ENCODE data around the gene DCAF8.
A peak's percentile ranks its signal among the peaks of the same experiment; 100 is the strongest.

The DCAF8 gene

GRCh38 chr1:160200786-160201185 lies 61.6 kb downstream of the DCAF8 start:
- no peak for DNase-seq

GRCh38 chr1:160197231-160197630 lies 65.1 kb downstream of the DCAF8 start:
- DNase-seq, result no peak

DNA sequence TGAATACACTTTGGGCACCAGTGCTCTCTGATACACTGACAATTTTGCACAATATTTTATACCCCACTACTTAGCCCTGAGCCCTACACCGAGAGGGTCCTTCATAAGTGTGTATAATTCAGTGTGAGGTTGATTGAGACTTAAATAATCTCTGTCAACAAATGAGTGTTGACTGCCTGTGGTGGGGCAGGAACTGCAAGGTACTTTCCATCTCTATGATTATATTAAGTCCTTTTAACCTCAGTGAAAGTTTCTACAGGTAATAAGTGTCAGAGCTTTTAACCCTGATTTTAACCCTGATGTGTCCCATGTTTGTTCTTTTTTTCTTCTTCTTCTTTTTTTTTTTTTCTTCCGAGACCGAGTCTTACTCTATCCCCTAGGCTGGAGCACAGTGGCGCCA lies 66.2 kb downstream of the DCAF8 start:
- DNase-seq, result no peak

DNA sequence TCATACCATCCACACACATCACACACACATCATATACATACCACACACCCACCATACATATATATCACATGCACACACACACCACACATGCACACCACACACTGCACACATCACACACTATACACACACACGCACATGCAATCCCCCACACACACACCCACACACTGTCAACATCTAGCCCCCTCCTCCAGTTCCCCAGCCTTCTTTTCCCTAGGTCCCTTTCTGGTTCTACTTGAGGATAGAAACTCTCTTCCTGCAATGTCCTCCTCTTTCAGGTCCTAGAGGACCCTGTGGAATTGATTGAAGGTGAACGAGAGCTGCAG lies 67.7 kb downstream of the DCAF8 start:
- no peak for DNase-seq

DNA sequence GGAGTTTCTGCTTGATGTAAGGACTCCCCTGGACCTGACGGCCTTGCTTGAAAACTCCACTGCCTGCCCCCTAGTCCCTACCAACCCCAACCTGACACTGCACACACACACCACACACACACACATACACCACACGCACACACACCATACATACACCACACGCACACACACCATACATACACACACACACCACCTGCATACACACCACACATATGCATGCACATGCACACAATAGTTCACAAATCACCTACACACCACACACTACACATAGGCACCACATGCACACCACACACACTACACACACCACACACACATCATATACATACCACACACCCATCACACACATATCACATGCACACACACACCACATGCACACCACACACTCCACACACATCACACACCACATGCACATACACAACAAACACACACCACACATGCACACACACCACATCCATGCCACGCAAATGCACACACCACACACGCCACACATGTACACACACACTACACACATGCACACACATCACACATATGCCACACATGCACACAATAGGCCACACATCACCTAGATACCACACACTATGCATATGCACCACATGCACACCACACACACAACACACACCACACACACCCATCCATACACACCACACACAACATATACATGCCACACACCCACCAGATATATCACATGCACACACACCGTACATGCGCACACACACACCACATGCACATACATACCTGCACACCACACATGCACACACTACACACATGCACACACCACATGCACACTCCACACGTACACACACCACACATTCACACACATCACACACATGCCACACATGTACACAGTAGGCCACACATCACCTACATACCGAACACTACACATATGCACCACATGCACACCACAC lies 68.3 kb downstream of the DCAF8 start:
- DNase-seq, result no peak

- peak; percentile 72 to 80 for DNase-seq
These were observed 69.1 kb downstream of the DCAF8 start for GRCh38 chr1:160193091-160193819.

DNA sequence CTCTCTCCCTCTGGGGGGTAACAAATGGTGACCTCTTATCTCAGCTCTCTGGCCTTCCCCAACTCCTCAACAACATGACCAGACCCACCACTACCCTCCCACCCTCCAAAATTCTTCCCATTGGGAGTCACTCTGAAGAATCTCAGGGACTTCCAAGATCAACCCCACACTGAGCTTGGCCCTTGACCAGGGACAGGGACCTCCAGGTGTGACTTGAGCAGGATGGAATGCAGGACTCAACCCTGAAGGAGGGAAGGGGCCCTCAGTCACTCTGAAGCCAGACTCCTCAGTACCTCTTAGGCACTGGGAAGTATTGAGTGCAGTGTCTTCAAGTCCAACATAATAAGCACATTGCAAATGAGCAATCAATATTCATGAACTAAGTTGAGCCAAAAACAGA lies 70.1 kb downstream of the DCAF8 start:
- DNase-seq, result no peak

- DNase-seq, result no peak
These were observed 70.6 kb downstream of the DCAF8 start for GRCh38 chr1:160191756-160192155.

DNA sequence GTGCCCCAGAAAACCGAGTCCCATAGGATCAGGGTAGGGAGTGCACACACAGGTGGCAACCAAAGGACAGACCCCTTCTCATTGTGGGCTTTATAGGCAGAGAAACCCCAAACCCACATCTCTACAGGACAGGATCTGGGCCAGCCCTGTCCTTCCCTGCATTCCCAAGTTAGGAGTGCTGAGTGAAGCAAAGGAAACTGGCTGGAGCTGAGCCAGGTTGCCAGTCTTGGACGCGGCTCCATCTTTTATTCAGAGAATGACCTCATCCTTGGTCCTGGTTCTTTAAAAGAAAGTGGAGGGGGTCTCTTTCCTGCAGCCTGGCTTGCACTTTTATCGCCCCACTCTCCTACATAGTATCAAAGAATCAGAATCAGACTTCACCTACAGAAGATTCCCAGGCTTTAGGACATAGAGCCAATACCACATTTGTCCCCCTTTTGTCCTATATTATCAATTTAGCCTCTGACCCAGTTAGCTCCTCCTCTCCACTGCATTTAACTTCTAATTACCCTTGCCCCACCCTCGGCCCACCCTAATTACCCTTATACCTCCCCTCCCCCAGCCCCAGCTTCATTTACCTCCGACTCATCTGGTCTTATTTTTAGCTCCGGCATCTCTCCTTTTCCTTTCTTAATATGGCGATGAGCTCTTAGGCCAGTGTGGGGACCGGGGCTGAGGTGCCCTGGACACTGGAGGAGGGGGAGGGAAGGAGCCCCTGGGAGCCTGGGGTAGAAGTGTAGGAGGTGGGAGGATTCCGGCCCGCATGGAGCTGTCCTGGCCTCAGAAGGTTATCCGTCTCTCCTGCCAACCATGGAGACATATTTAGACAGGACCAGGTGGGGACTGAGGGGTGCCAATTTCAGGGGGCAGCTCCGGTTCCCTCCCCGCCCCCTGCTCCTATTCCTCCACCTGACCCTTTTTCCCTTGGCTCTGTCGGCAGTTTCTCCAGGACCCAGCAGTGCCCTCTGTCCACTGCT lies 72.4 kb downstream of the DCAF8 start, which contains the start of gene CASQ1:
TSS of gene CASQ1 (plus strand) at position 927 of the 977 bp plus-strand sequence. CDS start 177 bp downstream, outside the sequence.
- DNase-seq, result no peak

DNA sequence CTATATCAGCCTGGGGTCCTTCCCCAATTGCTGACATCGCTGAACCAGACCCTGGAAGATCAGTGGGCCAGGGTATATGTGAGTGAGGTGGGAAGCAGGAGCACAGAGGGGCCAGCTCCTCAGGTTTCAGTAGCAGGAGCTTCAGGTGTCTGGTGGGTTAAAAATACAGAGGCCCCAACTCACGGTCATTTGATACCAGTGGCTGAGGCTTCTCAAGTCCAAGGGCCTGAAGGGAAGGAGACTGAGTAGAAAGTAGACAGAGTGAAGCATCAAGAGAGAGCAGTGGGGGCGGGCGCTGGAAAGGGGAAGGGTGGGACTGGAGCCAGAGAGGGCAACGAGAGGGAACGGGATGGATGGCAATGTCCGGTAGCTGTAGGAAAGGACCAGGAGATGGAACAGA lies 74.0 kb downstream of the DCAF8 start:
- DNase-seq, result no peak

DNA sequence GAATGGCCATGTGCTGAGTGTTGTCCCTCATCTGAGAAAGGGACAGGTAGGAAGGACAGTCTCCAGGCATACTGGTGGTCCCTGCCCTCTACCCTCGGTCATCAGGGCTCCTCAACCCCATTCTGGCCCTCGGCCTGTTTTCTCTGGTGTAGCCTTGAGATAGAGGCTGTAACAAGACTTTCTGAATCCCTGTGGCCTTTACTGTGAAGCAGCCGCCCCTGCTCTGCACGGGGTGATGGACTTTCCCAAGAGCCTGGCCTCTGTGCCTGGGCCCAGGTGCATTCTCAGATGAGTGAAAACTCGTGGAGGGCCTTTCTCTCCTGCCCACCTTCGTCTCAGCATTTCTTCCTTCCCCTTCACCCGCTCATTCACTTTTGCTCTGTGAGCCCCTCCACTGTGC lies 74.9 kb downstream of the DCAF8 start:
- DNase-seq, result no peak

DNA sequence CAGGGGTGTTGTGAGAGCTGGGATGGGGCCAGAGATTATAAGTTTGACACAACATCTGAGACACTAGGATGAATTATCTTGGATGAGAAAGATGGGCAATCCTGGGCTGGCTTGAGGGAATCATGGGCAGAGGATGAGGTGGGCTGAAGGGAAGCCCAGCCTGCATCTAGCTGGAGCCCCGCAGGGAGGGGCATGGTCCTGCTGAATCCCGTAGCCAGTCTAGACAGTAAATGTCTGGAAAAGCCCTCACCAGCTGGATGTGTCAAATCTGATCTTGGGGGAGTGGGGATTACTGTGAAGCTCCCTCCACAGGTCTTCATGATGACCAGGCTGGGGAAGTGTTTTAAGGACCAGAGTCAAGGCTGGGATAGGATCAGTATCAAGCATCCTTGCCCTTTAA lies 75.6 kb downstream of the DCAF8 start:
- no peak for DNase-seq

GRCh38 chr1:160186246-160186645 lies 76.1 kb downstream of the DCAF8 start:
- no peak for DNase-seq

- no peak for DNase-seq
These were observed 83.0 kb downstream of the DCAF8 start for GRCh38 chr1:160179336-160179735.

DNA sequence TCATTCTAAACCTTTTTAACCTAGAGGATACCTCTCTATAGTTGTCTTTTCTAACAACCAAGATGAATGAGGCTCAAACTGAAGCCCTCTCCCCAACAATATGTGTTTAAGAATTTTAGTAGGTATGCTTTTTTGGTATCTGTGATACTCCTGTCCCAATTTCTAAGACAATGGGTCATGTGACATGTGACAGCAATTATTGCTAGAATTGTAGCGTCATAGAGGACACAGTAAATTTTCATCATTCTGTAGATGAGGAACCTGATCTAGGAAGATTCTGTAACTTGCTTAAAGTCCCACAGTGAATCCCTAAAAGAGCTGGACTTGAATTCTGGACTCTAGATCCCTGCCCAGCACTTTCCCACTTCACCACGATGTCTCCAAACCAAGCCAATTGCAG lies 83.6 kb downstream of the DCAF8 start:
- no peak for DNase-seq

DNA sequence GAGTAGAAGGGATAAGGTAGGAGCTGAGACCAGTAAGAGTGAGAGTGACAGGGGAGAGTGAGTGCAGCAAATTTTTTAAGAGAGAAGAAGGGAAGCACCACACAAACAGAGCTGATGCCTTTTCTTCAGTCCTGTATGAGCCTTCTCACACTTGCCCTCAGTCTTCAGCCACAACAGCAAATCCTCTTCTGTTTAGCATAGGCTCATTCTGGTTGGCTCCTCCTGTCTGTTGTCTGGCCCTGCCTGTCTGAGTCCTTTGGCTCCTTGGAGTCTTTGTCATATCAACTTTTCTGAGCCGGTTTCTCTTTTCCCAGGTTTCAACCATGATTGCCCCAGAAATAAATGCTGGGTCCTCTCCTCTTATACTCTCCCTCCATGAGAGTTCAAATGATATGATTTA lies 84.7 kb downstream of the DCAF8 start:
- DNase-seq, result no peak

GRCh38 chr1:160177231-160177630 lies 85.1 kb downstream of the DCAF8 start:
- no peak for DNase-seq

DNA sequence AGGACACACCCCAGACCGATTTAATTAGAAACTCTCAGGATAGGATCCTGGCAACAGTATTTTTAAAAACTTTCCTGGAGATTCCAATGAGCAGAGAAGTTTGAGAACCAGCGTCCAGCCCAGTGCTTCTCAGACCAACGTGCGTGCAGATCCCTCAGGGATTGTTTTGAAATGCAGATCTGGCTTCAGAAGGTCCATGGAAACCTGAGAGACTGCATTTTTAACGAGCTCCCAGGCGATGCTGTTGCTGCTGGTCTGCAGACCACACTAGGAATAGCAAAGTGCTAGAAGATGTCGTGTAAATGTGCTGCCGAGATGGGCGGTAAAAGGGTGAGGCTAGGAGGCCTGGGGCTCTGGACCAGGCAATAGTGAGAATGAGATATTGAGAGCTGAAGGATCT lies 90.4 kb downstream of the DCAF8 start:
- no peak for DNase-seq

DNA sequence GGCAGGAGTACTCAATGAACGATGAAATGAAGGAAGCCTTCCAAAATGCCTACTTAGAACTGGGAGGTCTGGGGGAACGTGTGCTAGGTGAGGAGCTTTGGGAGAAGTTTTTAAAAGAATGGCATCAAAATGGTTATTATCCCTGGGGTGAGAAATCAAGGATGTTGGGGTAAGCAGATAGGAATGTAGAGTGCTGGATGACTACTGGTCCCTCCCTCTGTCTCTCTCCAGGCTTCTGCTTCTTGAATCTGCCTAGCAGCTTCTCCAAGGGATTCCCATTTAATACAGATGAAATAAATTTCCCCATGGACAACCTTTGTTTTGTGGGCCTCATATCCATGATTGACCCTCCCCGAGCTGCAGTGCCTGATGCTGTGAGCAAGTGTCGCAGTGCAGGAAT lies 91.0 kb downstream of the DCAF8 start:
- DNase-seq, result no peak

GRCh38 chr1:160169553-160170399 lies 92.6 kb downstream of the DCAF8 start:
- DNase-seq, result no peak

DNA sequence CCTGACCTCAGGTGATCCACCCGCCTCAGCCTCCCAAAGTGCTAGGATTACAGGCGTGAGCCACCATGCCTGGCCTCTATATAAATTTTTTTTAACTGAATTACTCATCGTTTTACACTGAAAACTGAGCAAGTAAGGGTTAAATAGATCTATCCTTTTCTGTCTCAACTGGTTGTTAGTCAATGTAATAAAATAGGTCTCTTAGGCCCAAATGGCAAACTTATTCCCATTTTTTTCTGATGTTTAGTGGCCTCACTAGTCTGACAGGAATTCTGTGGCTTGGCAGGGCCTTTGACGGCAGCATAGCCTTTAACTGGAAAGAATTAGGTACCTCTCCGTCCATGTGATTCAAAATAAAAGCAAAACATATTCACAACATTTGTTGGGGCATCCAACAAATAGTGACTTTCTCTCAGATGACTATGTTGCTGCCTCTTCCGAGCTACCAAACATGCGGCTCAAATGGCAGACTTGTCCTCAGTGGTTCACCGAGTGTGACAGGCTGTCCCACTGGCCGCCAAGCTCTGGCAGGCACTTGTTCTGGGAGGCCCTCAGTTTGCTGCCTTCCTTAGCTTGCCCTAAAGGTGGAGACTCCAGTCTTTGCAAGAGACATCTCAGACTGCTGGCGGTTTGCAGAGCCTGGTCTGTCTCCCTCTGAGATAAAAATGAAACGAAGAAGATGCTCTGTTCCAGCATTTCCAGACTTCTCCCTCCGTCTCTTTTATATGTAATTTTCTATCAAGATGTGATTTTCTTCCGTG lies 93.6 kb downstream of the DCAF8 start:
- no peak for DNase-seq

Measured in activated CD4-positive, alpha-beta T cell treated with anti-CD3 and anti-CD28 coated beads, Interleukin-2, amount 50 U/mL, for 4 hours (primary cell).